Activated CD8-positive, alpha-beta T cell treated with anti-CD3 and anti-CD28 coated beads for 36 hours (primary cell): ENCODE results near the gene CCL14. TPM values are rescaled to one million over a fixed set of nuclear protein-coding genes. Genes with fewer than 3 reads are reported as not detected.

Source experiments
- ATAC-seq: fragments of 200-7000 bp; cut with Tn5 transposase; one replicate; pipeline ENCODE4 v1.10.0; 2021; ENCODE audit warnings: mild to moderate bottlenecking, moderate library complexity
- CTCF ChIA-PET: fragments of 350-600 bp; sonication (Branson Sonifier 250); formaldehyde crosslinking; loops from one replicate; lab custom pipeline; 2021; ENCODE audit warnings: antibody characterized with exemption; lab: Charles Lee
- POLR2A ChIA-PET: fragments of 350-600 bp; sonication (Branson Sonifier 250); formaldehyde crosslinking; loops from one replicate; lab custom pipeline; 2021; ENCODE audit warnings: antibody characterized with exemption; lab: Charles Lee
- DNase-seq: peaks from one replicate; pipeline ENCODE4 v3.0.0-alpha.2; 2020
- H3K27ac Mint-ChIP-seq: one replicate; pipeline ENCODE4 v1.8.0; 2021; ENCODE audit warnings: mild to moderate bottlenecking, mixed read lengths
- H3K27me3 Mint-ChIP-seq: one replicate; pipeline ENCODE4 v1.8.0; 2021; ENCODE audit warnings: mixed read lengths
- H3K36me3 Mint-ChIP-seq: one replicate; pipeline ENCODE4 v1.8.0; 2021; ENCODE audit warnings: low read depth, mixed read lengths
- H3K4me1 Mint-ChIP-seq: one replicate; pipeline ENCODE4 v1.8.0; 2021; ENCODE audit warnings: low read depth, mixed read lengths
- H3K4me3 Mint-ChIP-seq: one replicate; pipeline ENCODE4 v1.8.0; 2021; ENCODE audit warnings: mild to moderate bottlenecking, moderate library complexity, mixed read lengths
- H3K9me3 Mint-ChIP-seq: one replicate; pipeline ENCODE4 v1.8.0; 2021; ENCODE audit warnings: mixed read lengths
- CTCF ChIP-seq: fragments of 200-600 bp; IDR thresholded peaks from one replicate; pipeline ENCODE4 v1.8.0; 2022; ENCODE audit warnings: antibody characterized with exemption, mild to moderate bottlenecking
- intact Hi-C: fragments of 100-400 bp; cut with micrococcal nuclease; formaldehyde crosslinking; loops from one replicate; pipeline ENCODE4 v1.10.0; 2022
- total RNA-seq, 2 experiments: library from RNA; stranded (reverse); gene quantifications; one replicate each; pipeline ENCODE4 v1.2.3, GENCODE V29; 2021

The CCL14 gene
- total RNA-seq, 2 experiments from 2014 or later, result not detected

DNA sequence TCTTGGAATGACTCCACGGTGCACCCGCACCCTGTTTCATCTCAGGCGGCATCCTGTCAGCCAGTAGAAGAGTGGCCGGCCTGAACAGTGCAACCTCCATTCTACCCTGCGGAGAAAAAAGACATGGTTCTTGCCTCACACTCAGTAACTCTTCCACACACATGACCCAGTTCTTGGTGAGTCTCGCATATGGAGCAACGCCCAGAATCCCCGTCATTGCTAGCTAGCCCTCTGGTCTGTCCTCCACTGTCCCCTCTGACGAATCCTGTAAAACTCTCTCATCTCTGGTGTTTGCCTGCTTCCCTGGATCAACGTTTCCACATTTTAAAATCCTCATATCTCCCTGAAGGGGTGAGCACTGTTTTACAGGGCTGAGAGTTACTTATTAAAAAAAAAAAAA is 51.8 kb downstream of the CCL14 start:
- H3K27ac Mint-ChIP-seq, result no peak overlapping the region
- ChIA-PET CTCF (interaction anchor here (1.3 kb wide), 1 partner anchor 86 kb away, joined by 3 read pairs; no protein-coding TSS in a partner anchor), POLR2A (interaction anchor here (0.7 kb wide), 1 partner anchor 602 kb away, joined by 3 read pairs; no protein-coding TSS in a partner anchor)
- intact Hi-C loops, result no loop called here
- H3K4me3 Mint-ChIP-seq, result no peak overlapping the region
- no peak for ATAC-seq
- H3K27me3 Mint-ChIP-seq, result peaks cover 3% of the 10 kb centered on the region
- H3K9me3 Mint-ChIP-seq, result no peaks in the 10 kb centered on the region
- no peak for TF ChIP-seq CTCF
- DNase-seq, result no peak
- H3K4me1 Mint-ChIP-seq, result peaks cover 14% of the 10 kb centered on the region
- peaks cover under 1% of the 10 kb centered on the region for H3K36me3 Mint-ChIP-seq

Other genes starting within 250 kb of the CCL14 start
- gene GAS2L2, start 233.5 kb downstream of the CCL14 start, total RNA-seq, result under 1 TPM; 0.27 to 0.34 TPM
- not detected for gene C17orf50, start 225.8 kb downstream of the CCL14 start, total RNA-seq
- gene MMP28, start 191.1 kb downstream of the CCL14 start, total RNA-seq, result under 1 TPM in 1 of 2 experiments, not detected in 1; 0.41 TPM
- gene TAF15, start 177.2 kb downstream of the CCL14 start, total RNA-seq, result 100 to 1,000 TPM; 309 to 319 TPM
- gene HEATR9, start 117.8 kb downstream of the CCL14 start, total RNA-seq, result under 1 TPM; 0.38 to 0.70 TPM
- 100 to 1,000 TPM; 156 to 158 TPM for gene CCL5, start 106.4 kb downstream of the CCL14 start, total RNA-seq
- 10 to 100 TPM; 12.6 to 16.0 TPM for gene RDM1, start 56.0 kb downstream of the CCL14 start, total RNA-seq
- gene LYZL6, start 43.0 kb downstream of the CCL14 start, total RNA-seq, result not detected
- not detected for gene CCL16, start 5.2 kb downstream of the CCL14 start, total RNA-seq
- gene CCL15, start 14.8 kb upstream of the CCL14 start, total RNA-seq, result not detected
- gene CCL23, start 31.2 kb upstream of the CCL14 start, total RNA-seq, result not detected
- not detected for gene CCL18, start 77.5 kb upstream of the CCL14 start, total RNA-seq
- 100 to 1,000 TPM; 230 to 253 TPM for gene CCL3, start 103.4 kb upstream of the CCL14 start, total RNA-seq
- gene CCL4, start 117.1 kb upstream of the CCL14 start, total RNA-seq, result 100 to 1,000 TPM; 287 to 290 TPM
- gene TBC1D3B, start 189.9 kb upstream of the CCL14 start, total RNA-seq, result 1 to 10 TPM; 6.6 to 9.0 TPM
- 10 to 100 TPM; 33.8 to 35.1 TPM for gene CCL3L1, start 210.0 kb upstream of the CCL14 start, total RNA-seq
- gene CCL4L2, start 224.3 kb upstream of the CCL14 start, total RNA-seq, result 100 to 1,000 TPM in 1 of 2 experiments, 10 to 100 TPM in 1; 95.1 to 102 TPM